Fibroblast of skin of scalp (primary cell): ENCODE data around the gene C16orf82.
A peak's percentile ranks its signal among the peaks of the same experiment; 100 is the strongest.

ENCODE experiments used
- DNase-seq: peaks from one replicate; pipeline ENCODE4 v3.0.0-alpha.2; 2013

The C16orf82 gene

DNA sequence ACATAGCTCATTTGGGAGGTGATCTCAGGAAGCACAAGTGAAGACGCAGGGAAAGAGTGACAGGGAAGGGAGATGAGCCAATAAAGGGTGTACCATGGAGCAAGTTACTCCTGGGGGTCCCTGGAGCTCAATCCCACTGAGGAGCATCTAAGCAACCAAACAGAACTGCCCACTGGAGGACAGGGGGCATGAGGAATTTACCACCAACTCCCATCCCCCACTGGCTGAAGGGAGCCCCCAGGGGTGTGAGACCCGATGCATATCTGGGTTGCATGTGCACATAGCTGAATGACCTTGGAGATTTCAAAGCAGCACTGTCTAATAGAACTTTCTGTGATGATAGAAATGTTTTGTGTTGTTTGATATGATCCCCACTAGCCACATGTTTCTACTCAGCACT lies 29.6 kb downstream of the C16orf82 start:
- no peak for DNase-seq

DNA sequence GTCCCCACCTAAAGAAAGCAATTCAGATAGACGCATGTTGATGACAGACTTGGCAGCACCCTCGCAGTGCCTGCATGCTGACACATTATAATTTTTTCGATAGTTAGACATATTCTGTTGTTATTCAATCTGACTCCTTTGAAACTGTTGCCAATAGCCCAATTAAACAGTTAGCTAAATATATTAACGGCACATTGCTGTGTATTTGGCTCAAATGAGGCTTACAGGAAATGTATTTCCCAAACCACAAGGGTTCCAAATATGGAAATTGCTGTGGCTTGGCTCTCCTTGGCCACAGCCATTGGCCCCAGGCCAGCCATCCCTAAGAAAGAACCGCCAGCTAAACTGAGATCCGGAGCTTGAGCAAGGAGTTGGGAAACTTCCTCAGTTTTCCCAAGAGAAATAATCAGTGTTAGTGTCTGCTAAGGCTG lies 31.1 kb downstream of the C16orf82 start:
- DNase-seq = peak; percentile 35

DNA sequence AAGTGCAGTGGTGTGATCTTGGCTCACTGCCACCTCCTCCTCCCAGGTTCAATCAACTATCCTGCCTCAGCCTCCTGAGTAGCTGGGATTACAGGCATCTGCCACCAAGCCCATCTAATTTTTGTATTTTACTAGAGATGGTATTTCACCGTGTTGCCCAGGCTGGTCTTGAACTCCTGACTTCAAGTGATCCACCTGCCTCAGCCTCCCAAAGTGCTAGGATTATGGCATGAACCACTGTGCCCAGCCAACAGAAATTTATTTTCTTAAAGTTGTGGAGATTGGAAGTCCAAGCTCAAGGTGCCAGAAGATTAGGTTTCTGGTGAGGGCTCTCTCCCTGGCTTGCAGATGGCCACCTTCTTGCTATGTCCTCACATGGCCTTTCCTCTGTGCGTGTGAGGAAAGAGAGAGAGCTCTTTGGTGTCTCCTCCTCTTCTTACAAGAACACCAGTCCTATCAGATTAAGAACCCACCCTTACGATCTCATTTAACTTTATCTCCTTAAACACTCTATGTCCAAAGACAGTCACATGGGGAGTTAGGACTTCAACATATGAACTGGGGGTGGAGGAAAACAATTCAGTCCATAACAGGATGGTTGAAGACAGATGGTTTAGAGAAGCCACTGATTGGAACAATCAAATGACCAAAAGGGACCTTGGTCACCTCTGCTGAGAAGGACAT lies 31.8 kb downstream of the C16orf82 start:
- DNase-seq = no peak

DNA sequence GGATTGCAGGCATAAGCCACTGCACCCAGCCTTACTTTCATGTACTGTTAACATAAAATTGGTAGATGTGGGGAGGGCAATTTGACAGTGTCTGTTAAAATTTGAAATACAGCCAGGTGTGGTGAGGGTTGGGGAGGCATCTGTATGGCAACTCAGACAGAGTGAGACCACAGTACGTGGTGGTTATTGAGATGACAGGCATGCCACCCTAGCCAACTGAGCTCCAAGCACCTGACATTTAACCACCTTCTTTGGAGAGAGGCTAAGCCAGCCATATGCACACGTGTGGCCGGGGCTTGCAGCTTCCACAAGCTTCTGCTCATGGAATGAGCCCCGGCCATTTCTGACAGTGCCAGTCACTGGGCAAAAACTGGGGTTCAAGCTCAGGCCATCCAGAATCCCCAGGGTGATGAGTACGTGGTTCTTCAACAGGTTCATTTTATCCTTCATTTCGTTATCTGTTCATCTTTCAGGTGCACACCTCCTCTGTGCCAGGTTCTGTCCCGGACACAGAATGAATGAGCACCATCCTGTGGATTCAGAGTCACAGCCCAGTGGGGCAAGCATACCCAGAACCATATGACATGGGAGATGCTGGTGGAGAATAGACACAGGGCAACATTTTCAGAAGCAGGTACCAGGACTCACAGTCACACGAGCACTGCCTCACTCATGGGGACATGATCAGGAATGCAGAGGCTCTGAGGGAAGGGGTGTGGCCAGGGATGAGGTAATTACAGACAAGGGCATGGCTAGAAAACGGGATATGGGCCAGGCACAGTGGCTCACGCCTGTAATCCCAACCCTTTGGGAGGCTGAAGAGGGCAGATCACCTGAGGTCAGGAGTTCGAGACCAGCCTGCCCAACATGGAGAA lies 36.2 kb downstream of the C16orf82 start:
- no peak for DNase-seq

DNA sequence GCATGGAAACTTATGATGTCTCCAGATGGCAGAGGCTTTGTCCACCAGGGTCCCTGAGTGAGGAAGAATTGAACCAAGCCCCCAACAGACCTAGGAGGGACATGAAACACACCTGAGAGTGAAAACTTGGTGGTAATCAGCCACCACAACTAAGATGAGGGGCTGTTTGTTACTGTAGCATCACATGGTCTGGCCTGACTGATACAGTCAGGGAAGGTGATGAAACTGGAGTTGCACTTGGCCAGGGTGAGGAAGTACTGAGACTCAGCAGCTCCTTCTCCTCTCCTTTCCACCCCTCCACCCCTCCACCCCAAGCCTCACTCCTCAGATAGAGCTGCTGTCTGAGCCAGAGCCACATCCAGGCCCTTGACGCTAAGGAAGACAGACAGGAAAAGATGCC lies 37.2 kb downstream of the C16orf82 start:
- DNase-seq = no peak

DNA sequence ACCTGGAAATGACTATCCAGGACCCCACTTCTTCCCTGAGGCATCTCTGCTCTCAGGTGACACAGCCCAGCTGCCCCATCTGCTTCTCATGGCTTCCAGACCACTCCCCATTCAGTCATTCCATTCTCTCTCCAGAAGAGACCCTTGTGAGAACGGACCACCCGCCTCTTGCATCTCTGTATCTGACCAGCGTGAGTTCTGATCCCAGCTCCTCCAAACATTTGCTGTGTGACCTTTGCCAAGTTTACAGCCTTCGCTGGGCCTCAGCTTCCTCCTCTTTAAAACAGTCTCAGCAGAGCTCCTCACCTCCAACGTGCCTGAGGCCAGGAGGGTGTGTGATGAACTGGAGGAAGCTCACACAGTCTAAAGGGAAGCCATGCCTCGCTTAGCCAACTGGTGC lies 39.6 kb downstream of the C16orf82 start:
- no peak for DNase-seq

DNA sequence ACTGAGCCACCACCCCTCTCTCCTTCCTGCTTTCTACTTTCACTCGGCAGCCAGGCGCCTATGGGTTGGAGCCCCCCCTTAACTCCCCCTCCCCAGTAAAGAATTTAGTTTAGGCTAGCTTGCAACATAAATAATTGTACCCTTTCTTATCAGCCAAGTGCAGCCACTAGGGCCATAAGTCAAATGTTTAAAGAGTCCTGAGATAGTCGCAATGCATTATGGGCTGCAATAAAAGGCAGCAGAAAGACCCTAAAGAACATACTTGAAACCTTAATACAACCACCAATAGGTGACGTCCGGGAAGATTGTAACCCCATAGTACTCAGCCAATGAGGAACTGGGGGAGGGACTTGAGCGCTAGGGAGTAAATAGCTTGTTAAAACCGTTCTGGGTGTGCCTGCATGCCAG lies 40.5 kb downstream of the C16orf82 start:
- DNase-seq = no peak

DNA sequence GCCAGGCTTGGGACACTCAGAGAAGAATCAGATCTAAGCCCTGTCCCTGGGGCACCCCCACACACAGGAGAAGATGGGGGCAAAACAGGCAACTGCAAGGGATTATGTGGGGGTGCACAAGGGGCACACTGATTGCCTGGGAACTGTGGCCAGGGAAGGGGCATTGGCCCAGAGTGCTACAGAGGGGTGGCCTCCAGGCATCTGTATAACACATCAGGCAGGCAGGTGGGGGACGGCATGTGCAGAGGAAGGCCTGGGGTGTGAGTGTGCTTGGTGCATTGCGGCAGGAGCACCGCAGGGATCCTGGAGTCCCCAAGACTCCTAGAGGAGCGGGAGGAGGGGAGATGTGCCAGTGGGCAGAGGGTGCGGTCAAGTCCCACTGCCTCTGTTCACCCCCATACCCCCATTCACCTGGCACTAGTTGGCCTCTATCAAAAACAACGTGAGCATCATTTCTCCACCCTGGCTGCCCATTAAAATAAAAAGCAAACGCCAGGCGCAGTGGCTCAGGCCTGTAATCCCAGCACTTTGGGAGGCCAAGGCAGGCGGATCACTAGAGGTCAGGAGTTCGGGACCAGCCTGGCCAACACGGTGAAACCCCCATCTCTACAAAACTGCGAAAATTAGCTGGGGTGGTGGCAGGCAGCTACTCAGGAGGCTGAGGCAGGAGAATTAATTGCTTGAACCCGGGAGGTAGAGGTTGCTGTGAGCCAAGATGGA lies 41.5 kb downstream of the C16orf82 start:
- no peak for DNase-seq

DNA sequence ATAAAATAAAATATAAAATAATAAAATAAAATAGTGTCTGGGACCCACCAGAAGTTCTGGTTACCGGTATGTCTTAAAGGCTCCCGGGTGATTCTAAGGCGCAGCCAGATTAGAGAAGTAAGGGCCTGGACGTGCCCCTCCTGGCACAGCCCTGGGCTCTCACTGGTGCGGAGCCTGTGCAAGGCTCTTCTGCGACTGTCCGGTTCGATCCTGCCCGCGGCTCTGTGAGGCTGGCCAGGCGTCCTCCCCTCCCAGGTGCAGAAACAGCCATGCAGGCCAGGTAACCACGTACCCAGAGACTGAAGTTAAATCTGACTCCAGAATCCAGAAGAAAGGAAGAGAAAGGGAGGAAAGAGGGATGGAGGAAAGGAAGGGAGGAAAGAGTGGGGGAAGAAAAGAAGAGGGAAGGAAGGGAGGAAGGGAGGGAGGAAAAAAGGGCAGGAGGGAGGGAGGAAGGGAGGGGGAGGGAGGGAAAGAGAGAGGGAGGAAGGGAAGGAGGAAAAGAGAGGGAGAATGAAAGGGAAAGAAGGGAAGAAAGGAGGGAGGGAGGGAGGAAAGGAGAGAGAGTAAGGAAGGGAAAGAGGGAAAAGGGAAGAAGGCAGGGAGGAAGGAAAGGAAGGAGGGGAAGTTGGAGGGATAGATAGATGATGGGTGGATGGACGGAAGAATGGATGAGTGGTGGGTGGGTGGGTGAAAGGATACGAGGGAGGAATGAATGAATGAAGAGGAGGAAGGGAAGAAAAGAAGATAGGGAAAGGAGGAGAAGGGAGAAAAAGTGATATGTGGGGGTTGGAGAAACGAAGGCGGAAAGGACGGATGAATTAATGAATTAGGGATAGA lies 42.3 kb downstream of the C16orf82 start:
- no peak for DNase-seq

DNA sequence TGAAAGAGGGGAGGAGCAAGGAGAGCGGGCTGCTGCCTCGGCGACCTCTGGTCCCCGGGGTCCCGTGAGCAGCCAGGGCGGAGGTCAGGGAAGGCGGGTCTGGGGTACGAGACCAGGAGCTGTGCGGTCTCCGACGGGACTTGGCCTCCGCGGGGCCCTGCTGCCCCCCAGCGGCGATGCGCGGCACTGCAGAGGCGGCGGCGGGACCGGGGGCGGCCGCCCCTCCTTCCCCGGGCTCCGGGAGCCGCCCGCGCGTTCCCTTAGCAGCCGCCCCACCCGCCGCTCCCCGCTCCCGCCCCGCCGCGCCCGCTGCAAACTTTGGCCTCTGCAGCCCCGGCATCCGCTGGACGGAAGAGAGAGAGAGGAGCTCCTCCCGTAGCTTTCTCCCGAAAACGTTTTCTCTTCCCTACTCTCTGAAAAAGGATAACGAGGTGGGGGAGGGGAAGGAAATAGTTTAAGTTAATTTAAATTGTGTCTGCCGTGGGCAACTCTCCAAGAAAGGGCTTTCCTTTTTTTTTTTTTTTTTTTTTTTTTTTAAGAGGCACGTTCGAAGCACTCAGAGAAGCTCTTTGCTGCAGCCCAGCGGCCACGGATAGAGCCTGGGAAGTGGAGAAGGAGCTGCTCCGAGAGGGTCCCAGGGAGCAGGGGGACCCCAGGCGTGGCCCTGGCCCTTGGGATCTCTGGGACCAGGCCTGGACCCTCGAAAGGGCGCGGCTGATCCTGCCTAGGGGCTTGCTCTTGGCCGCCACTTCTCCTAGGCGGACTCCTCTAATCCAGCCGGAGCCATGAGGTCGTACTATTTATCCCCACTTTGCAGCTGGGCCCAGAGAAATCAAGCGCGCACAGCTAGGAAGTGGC lies 43.2 kb downstream of the C16orf82 start:
- peak; percentile 70 for DNase-seq

DNA sequence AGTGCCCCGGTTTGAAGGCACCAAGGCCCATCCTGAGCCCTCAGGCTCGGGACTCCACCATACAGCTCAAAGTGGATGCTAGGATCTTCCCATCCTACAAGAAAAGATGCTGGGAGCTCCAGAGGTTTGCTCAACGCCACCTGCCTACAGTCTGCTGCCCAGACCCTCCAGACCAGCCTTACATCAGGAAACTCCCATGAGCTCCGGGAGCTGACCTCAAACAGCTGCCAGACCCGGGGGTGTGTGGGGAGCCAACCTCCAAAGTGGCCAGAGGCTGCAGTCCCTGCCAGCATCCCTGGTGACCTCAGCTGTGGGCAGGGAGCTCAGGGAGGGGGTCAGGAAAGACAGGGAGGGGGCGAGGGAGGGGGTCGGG lies 43.8 kb downstream of the C16orf82 start:
- no peak for DNase-seq

DNA sequence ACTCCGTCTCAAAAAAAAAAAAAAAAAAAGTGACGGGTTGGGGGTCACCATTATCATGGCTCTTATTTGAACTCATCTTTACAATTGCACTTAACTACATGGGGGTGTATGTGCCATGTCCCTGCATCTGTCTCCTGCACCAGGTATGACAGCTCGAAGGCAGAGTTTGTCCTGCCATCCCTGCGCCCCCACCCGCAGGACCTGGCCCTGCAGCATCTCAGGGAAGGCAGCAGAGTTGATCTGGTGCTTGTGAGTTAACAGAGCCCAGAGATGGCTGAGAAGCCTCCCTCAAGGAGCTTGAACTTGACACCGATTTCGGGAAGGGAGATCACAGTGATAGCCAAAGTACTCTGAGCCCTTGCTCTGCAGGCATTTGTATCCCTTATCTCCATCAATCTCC lies 44.8 kb downstream of the C16orf82 start:
- DNase-seq = no peak

DNA sequence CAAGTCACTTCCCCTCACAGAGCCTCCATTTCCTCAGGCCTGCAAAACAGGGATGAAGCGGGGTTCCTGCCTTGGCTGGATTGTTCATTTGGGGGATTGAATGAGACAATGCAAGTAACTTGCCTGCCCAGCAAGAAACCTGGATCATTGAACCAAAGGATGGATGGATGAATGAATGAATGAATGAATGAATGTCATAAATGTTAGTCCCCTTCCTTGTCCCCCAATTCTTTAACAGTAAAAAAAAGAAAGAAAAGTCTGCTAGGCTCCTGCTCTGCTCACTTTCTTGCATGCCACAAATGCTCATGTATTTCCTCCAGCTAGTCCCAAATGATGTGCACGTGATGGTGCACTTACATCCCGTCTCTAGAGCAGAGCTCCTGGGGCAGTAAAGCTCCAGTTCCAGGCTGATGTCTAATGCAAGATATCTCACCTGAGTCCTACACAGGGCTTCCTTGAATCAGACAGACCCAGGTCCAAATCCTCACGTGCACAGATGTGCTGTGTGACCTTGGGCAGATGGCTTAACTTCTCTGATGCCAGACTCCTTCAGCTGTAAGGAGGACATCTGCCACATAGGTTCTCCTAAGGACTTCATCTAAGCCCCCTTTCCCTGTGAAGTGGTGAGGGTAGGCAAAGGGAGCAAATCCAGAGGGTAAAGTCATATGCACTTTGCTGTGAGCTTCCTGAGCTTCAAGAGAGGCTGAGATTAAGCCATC lies 45.5 kb downstream of the C16orf82 start:
- no peak for DNase-seq

DNA sequence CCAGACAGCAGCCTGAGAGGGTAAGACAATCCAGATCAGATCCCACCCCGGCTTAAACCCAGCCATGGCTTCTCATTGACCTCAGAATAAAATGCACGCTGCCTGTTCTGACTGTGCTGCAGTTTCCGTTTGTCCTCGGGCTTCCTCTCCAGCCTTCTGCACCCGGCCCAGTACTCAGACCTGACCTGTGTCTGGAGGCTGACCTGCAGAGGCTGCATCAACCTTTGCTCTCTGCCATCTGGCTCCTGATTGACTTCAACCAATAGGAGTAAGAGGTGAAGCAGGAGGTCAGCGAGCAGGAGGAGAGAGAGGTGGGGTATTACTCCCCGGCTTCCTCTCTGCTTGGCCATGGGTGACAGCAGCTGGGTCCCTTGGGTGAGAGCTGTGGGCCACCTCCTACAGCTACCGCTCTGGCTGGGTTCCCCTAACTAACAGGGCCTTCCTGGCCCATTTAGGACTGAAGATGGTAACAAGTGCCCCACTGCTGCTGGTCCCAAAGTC lies 46.7 kb downstream of the C16orf82 start:
- no peak for DNase-seq

DNA sequence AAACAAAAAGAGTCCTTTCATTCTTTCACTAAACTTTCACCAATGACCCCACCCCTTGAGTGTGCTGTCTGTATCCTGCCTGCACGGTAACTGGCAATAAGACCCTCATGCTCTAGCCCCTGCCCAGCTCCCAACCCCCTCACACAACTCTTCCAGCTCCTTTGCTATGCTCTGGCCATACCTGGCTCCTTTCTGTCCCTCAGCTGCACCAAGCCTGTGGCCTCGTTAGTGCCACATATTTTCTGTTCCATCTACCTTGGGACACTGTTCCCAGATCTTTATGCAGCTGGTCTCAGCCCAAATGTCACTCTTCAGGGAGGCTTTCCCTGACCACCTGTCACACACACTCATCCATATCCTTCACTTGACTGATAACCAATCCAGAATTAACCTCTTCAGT lies 47.3 kb downstream of the C16orf82 start:
- no peak for DNase-seq

DNA sequence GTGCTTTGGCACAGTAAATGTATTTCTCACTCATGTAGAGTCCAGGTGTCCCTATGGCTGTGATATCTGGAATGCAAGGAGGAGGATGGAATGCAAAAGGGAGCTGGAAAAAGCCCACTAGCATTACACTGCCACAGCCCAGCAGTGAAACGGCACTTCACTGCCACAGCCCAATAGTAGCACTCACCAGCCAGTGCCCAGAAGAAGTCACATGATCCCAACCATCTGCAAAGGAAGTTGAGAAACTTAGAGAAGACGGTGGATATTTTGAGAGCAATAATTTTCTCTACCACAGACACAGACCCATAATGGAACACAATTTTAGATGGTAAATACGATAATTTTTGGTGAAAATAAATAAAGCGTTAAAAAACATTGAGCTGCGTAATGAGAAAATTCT lies 51.8 kb downstream of the C16orf82 start:
- no peak for DNase-seq
